Measurements from ENCODE around the gene SH3BGRL2. TPM values are rescaled to one million over a fixed set of nuclear protein-coding genes. Genes with fewer than 3 reads are reported as not detected.

SH3BGRL2 gene
- total RNA-seq, result 100 to 1,000 TPM in 3 of 4 donors, 10 to 100 TPM in 1; 54.7 to 177 (median 128) TPM

GRCh38 chr6:79630883-79631692, at the start of gene SH3BGRL2:
Gene SH3BGRL2, plus strand, starts transcription at chr6:79631329. Its CDS starts 133 bp downstream, at chr6:79631462.
- Histone ChIP-seq H3K36me3 (no peaks in the 10 kb centered on the region), H3K27me3 (no peaks in the 10 kb centered on the region), H3K4me3 (peak within 1 kb of the TSS; percentile 62 to 97 (median 87)), H3K4me1 (peaks cover 0 to 48% (median 20%) of the 10 kb centered on the region in 4 donors), H3K9me3 (no peaks in the 10 kb centered on the region), H3K27ac (peak within 1 kb of the TSS; percentile 92 to 98 (median 96))
- TF ChIP-seq POLR2A (IDR thresholded peaks at IDR 0.05) (peak; percentile 86), POLR2AphosphoS5 (IDR thresholded peaks at IDR 0.05) (peak in 2 of 3 donors; percentile 24 to 93), EP300 (IDR thresholded peaks at IDR 0.05; ENCODE audit: low read depth) (peak; percentile 70), CTCF (IDR thresholded peaks at IDR 0.05) (no peak)
- WGBS, 2 donors (ENCODE audit: low coverage in 1 of 2), result 6% methylated on average over 51 of the region's 72 CpGs; no CpG with 5 or more reads in 1 of the 2 donors
- DNase-seq, result peak; percentile 91
- intact Hi-C loops (cut with DNase I; ENCODE audit: low total_unique reads), result no loop called here
- in situ Hi-C loops (cut with MboI; ENCODE audit: low pct_ligation_motif_present in 1 of 4, low pct_unique_long_range_greater_than_20kb in 1 of 4, low sequenced_read_pairs in 3 of 4), result no loop called here

- WGBS, 2 donors (ENCODE audit: low coverage in 1 of 2), result 76 to 79% methylated on average over 2 of the region's 2 CpGs
- no peak for DNase-seq
- Histone ChIP-seq H3K36me3 (no peaks in the 10 kb centered on the region), H3K27ac (no peak overlapping the region), H3K27me3 (no peaks in the 10 kb centered on the region), H3K4me3 (no peak overlapping the region), H3K9me3 (peaks cover 0 to 4% of the 10 kb centered on the region in 2 donors), H3K4me1 (no peaks in the 10 kb centered on the region)
- intact Hi-C loops (cut with DNase I; ENCODE audit: low total_unique reads) (no loop called here), in situ Hi-C loops (cut with MboI; ENCODE audit: low pct_ligation_motif_present in 1 of 4, low pct_unique_long_range_greater_than_20kb in 1 of 4, low sequenced_read_pairs in 3 of 4) (no loop called here)
- TF ChIP-seq CTCF (IDR thresholded peaks at IDR 0.05) (no peak), EP300 (IDR thresholded peaks at IDR 0.05; ENCODE audit: low read depth) (no peak), POLR2A (IDR thresholded peaks at IDR 0.05) (no peak), POLR2AphosphoS5 (IDR thresholded peaks at IDR 0.05) (no peak)
Observed at GRCh38 chr6:79584332-79584731, 46.8 kb upstream of the SH3BGRL2 start.

- peak; percentile 34 to 60 (median 51) for TF ChIP-seq CTCF (IDR thresholded peaks at IDR 0.05)
- no peak for TF ChIP-seq EP300 (IDR thresholded peaks at IDR 0.05; ENCODE audit: low read depth)
- H3K4me3 ChIP-seq, result no peak overlapping the region
- intact Hi-C loops (cut with DNase I; ENCODE audit: low total_unique reads) (no loop called here), in situ Hi-C loops (cut with MboI; ENCODE audit: low pct_ligation_motif_present in 1 of 4, low pct_unique_long_range_greater_than_20kb in 1 of 4, low sequenced_read_pairs in 3 of 4) (no loop called here)
- no peaks in the 10 kb centered on the region for H3K9me3 ChIP-seq
- no peak overlapping the region for H3K27ac ChIP-seq
- no peaks in the 10 kb centered on the region for H3K36me3 ChIP-seq
- no peak for DNase-seq
- H3K27me3 ChIP-seq, result no peaks in the 10 kb centered on the region
- H3K4me1 ChIP-seq, result no peaks in the 10 kb centered on the region
Observed at GRCh38 chr6:79586548-79586947, 44.6 kb upstream of the SH3BGRL2 start.

- H3K4me1 ChIP-seq, result no peaks in the 10 kb centered on the region
- no peak overlapping the region for H3K4me3 ChIP-seq
- H3K36me3 ChIP-seq, result no peaks in the 10 kb centered on the region
- intact Hi-C loops (cut with DNase I; ENCODE audit: low total_unique reads) (no loop called here), in situ Hi-C loops (cut with MboI; ENCODE audit: low pct_ligation_motif_present in 1 of 4, low pct_unique_long_range_greater_than_20kb in 1 of 4, low sequenced_read_pairs in 3 of 4) (no loop called here)
- H3K9me3 ChIP-seq, result no peaks in the 10 kb centered on the region
- no peaks in the 10 kb centered on the region for H3K27me3 ChIP-seq
- H3K27ac ChIP-seq, result no peak overlapping the region
- DNase-seq, result no peak
- no peak for TF ChIP-seq EP300 (IDR thresholded peaks at IDR 0.05; ENCODE audit: low read depth)
- no peak for TF ChIP-seq POLR2AphosphoS5 (IDR thresholded peaks at IDR 0.05)
- TF ChIP-seq POLR2A (IDR thresholded peaks at IDR 0.05), result no peak
- no peak for TF ChIP-seq CTCF (IDR thresholded peaks at IDR 0.05)
- WGBS, 2 donors (ENCODE audit: low coverage in 1 of 2), result 76 to 77% methylated on average over 7 of the region's 7 CpGs
Observed at GRCh38 chr6:79589701-79590100, 41.4 kb upstream of the SH3BGRL2 start.
